Measurements from ENCODE around the gene KLHL29.

Gene KLHL29

DNA sequence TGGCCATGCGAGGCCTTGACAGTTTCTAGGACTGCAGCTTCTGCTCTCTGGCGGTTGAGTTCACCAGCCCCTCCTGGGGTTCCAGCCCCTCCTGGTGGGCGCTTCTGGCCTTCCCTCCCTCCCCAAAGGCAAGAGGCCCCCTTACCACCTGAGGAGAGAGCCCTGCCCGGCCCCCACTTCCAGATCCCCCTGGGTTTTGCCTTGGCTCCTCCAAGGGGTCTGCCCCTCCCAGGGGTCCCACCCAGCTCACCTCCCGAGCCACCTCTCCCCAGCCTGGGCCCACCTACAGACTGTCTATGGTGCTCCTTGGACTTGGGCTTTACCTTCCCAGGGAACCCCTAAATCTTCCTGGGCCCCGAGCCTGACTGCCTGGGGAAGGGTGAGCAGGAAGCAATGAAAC, 277.5 kb downstream of the KLHL29 start:
- TF ChIP-seq, protein P1, sequence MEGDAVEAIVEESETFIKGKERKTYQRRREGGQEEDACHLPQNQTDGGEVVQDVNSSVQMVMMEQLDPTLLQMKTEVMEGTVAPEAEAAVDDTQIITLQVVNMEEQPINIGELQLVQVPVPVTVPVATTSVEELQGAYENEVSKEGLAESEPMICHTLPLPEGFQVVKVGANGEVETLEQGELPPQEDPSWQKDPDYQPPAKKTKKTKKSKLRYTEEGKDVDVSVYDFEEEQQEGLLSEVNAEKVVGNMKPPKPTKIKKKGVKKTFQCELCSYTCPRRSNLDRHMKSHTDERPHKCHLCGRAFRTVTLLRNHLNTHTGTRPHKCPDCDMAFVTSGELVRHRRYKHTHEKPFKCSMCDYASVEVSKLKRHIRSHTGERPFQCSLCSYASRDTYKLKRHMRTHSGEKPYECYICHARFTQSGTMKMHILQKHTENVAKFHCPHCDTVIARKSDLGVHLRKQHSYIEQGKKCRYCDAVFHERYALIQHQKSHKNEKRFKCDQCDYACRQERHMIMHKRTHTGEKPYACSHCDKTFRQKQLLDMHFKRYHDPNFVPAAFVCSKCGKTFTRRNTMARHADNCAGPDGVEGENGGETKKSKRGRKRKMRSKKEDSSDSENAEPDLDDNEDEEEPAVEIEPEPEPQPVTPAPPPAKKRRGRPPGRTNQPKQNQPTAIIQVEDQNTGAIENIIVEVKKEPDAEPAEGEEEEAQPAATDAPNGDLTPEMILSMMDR (IDR thresholded peaks at IDR 0.05) = no peak

GRCh38 chr2:23662941-23663920, 278.3 kb downstream of the KLHL29 start:
- TF ChIP-seq, protein P1 (IDR thresholded peaks at IDR 0.05) = no peak

GRCh38 chr2:23664066-23664788, 279.2 kb downstream of the KLHL29 start:
- TF ChIP-seq, protein P1 (IDR thresholded peaks at IDR 0.05) = no peak

- TF ChIP-seq, protein P1 (IDR thresholded peaks at IDR 0.05) = no peak
Observed at GRCh38 chr2:23666241-23666979, 281.4 kb downstream of the KLHL29 start.

DNA sequence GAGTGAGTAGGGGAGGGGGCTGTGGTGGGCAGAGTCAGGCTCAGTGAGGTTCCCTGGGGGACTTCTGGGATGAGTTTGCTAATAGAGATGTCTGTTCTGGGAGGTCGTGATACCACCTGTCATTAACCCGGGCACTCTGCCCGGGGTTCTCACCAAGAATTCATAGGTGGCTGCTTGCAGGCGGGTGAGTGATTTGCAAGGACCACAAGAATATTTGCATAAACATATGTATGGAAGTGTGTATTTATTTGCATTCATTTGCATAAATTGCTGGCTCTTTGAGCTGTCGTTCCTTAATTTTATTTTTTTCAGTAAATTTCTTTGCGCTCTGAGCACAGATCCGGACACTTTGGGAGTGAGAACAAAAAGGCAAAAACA, 282.0 kb downstream of the KLHL29 start:
- TF ChIP-seq, protein P1 (IDR thresholded peaks at IDR 0.05) = no peak

GRCh38 chr2:23668756-23669304, 283.9 kb downstream of the KLHL29 start:
- TF ChIP-seq, protein P1 (IDR thresholded peaks at IDR 0.05) = no peak

All from LNCAP (cell line).